Adrenal gland (tissue), 12 donors: ENCODE measurements around the gene KLHL7. TPM values are rescaled to one million over a fixed set of nuclear protein-coding genes. Genes with fewer than 3 reads are reported as not detected.
A peak's percentile ranks its signal among the peaks of the same experiment; 100 is the strongest.

Source experiments
- DNase-seq, 7 donors: peaks; one replicate each; pipeline ENCODE4 v3.0.0-alpha.2; 2019 to 2020
- H3K27ac ChIP-seq, 5 donors: fragments of 200-600 bp; sonication (generic) in 4 of 5; 1 replicate in 3 of 5; 2 replicates in 2 of 5; pipeline versions ENCODE4 v1.5.1 to v1.8.0; 2016 to 2020; ENCODE audit warnings: mild to moderate bottlenecking in 1 of 5
- H3K27me3 ChIP-seq: fragments of 200-600 bp; 2 replicates; pipeline ENCODE4 v1.8.0; 2021
- H3K36me3 ChIP-seq, 2 donors: fragments of 200-600 bp; replicated peaks in 1 of 2; 1 replicate in 1 of 2; 2 replicates in 1 of 2; pipeline versions ENCODE4 v1.5.1 to v1.8.0; 2018 to 2022
- H3K4me1 ChIP-seq, 2 donors: fragments of 200-600 bp; replicated peaks in 1 of 2; 1 replicate in 1 of 2; 2 replicates in 1 of 2; pipeline versions ENCODE4 v1.5.1 to v1.8.0; 2018 to 2021
- H3K4me3 ChIP-seq, 4 donors: fragments of 200-600 bp; sonication (generic) in 3 of 4; one replicate each; pipeline ENCODE4 v1.5.1; 2016 to 2018
- H3K9me3 ChIP-seq, 3 donors: fragments of 200-600 bp; sonication (generic) in 1 of 3; replicated peaks in 1 of 3; 1 replicate in 2 of 3; 2 replicates in 1 of 3; pipeline versions ENCODE4 v1.5.1 to v1.8.0; 2016 to 2021
- CTCF ChIP-seq, 6 experiments: fragments of 450-650 bp in 4 of 6; fragments of 200-600 bp in 2 of 6; sonication (generic) in 1 of 6; IDR thresholded peaks; 1 replicate in 5 of 6; 2 replicates in 1 of 6; pipeline versions ENCODE4 v1.5.1 to v1.8.0; 2016 to 2021; ENCODE audit warnings: antibody characterized with exemption in 6 of 6, mild to moderate bottlenecking in 2 of 6, moderate library complexity in 1 of 6
- POLR2A ChIP-seq, 2 donors: fragments of 450-650 bp; IDR thresholded peaks; one replicate each; pipeline ENCODE4 v1.6.1; 2017; ENCODE audit warnings: antibody characterized with exemption in 2 of 2, mild to moderate bottlenecking in 2 of 2, moderate library complexity in 1 of 2
- WGBS, 4 donors: extraction: QIAGEN DNeasy Blood & Tissue Kit in 2 of 4; methylation state at CpG; one replicate each; pipeline versions ENCODE4 v1.1.5 to v1.1.7; 2013 to 2017; 5-methylcytosine and 5-hydroxymethylcytosine counted together
- intact Hi-C, 2 donors: fragments of 100-400 bp; cut with DNase I; formaldehyde crosslinking; loops; one replicate each; pipeline versions ENCODE4 v1.14.1 to v1.15.0; 2022 to 2023
- polyA plus RNA-seq, 3 donors: library from polyadenylated mRNA; stranded (reverse); fragments of 200-250 nt in 2 of 3; fragments of 350-450 nt in 1 of 3; fragmentation: Illumina TruSeq in 1 of 3; extraction: RNeasy Lipid Tissue Mini Kit (QIAGEN cat#74804) in 1 of 3; gene quantifications; one replicate each; pipeline ENCODE4 v1.2.3, GENCODE V29; 2013 to 2014
- total RNA-seq, 9 donors: library from RNA; depleted of rRNA in 4 of 9; stranded (reverse); fragments of >200 nt in 4 of 9; fragments of 120-200 nt in 1 of 9; fragmentation: NEBNext Ultra II Directional in 1 of 9; extraction: Animal tissue kit (Norgen Biotek cat#: 25700) in 1 of 9; gene quantifications; one replicate each; pipeline versions ENCODE4 v1.1.0 to v1.2.4, GENCODE V29; 2013 to 2023
- donor health status: healthy with polysubstance abuse.
- donor health status: Bipolar disorder and iron deficiency.
- donor health status: DM: yes; HTN: yes; CAD: no.
- donor health status: DM: no; HTN: no; CAD: no.
- donor health status: DM: no; HTN: no; CAD: no.
- donor health status: DM: yes; HTN: yes; CAD: no.

The KLHL7 gene
- total and polyA plus RNA-seq, 12 donors = 13.5 to 74.9 (median 41.9) TPM

GRCh38 chr7:23098460-23098859 is 7.1 kb upstream of the KLHL7 start:
- H3K27me3 ChIP-seq = no peaks in the 10 kb centered on the region
- WGBS, 4 donors = 80 to 86% (median 84%) methylated on average over 2 of the region's 2 CpGs
- no peaks in the 10 kb centered on the region for H3K9me3 ChIP-seq
- no peaks in the 10 kb centered on the region for H3K36me3 ChIP-seq
- no peaks in the 10 kb centered on the region for H3K4me1 ChIP-seq
- DNase-seq = no peak
- H3K27ac ChIP-seq = no peak overlapping the region
- H3K4me3 ChIP-seq = no peak overlapping the region
- TF ChIP-seq POLR2A (IDR thresholded peaks at IDR 0.05) (no peak), CTCF (IDR thresholded peaks at IDR 0.05) (no peak)
- intact Hi-C loops = no loop called here

GRCh38 chr7:23100697-23101096 is 4.9 kb upstream of the KLHL7 start:
- H3K27me3 ChIP-seq = no peaks in the 10 kb centered on the region
- H3K27ac ChIP-seq = no peak overlapping the region
- H3K4me1 ChIP-seq = no peaks in the 10 kb centered on the region
- H3K9me3 ChIP-seq = no peaks in the 10 kb centered on the region
- 59 to 68% (median 64%) methylated on average over 2 of the region's 2 CpGs for WGBS, 4 donors
- TF ChIP-seq POLR2A (IDR thresholded peaks at IDR 0.05) (no peak), CTCF (IDR thresholded peaks at IDR 0.05) (no peak)
- no peak overlapping the region for H3K4me3 ChIP-seq
- intact Hi-C loops = loop anchor here in 1 of 2 donors (10.0 kb wide), 1 partner anchor 84 kb away; the partner anchor contains the start of gene NUP42
- no peak for DNase-seq
- no peaks in the 10 kb centered on the region for H3K36me3 ChIP-seq

- H3K4me1 ChIP-seq = peaks cover 16 to 34% of the 10 kb centered on the region in 2 donors
- H3K36me3 ChIP-seq = no peaks in the 10 kb centered on the region
- H3K27me3 ChIP-seq = no peaks in the 10 kb centered on the region
- peak overlapping the region in 4 of 5 donors; percentile 84 to 96 (median 94) for H3K27ac ChIP-seq
- DNase-seq = no peak
- TF ChIP-seq POLR2A (IDR thresholded peaks at IDR 0.05) = no peak
- TF ChIP-seq CTCF (IDR thresholded peaks at IDR 0.05) = no peak
- 0 to 1% (median 1%) methylated on average over 19 of the region's 19 CpGs for WGBS, 4 donors
- H3K4me3 ChIP-seq = peak overlapping the region in 2 of 4 donors; percentile 84 to 91
- H3K9me3 ChIP-seq = no peaks in the 10 kb centered on the region
- intact Hi-C loops = loop anchor here (5.0 to 10.0 kb wide), 2 partner anchors 77 to 80 kb away; partner anchors contain the start of gene NUP42 (in 2 of the 2)
Observed at GRCh38 chr7:23105086-23105643, 420 bp upstream of the KLHL7 start.

- 0 to 1% (median 1%) methylated on average over 24 to 46 of the region's 46 CpGs for WGBS, 4 donors
- peak; percentile 50 to 81 (median 71) for DNase-seq
- intact Hi-C loops = loop anchor here (5.0 to 10.0 kb wide), 2 partner anchors 76 to 79 kb away; partner anchors contain the start of gene NUP42 (in 2 of the 2)
- TF ChIP-seq POLR2A (IDR thresholded peaks at IDR 0.05) = no peak
- peak in 3 of 6 experiments; percentile 18 to 41 (median 27) for TF ChIP-seq CTCF (IDR thresholded peaks at IDR 0.05)
- Histone ChIP-seq H3K9me3 (no peaks in the 10 kb centered on the region), H3K27ac (peak overlapping the region; percentile 51 to 96 (median 93)), H3K36me3 (no peaks in the 10 kb centered on the region), H3K4me3 (peak overlapping the region; percentile 8 to 91 (median 52)), H3K4me1 (peaks cover 16 to 37% of the 10 kb centered on the region in 2 donors), H3K27me3 (no peaks in the 10 kb centered on the region)
Observed at GRCh38 chr7:23106057-23106822, 655 bp downstream of the KLHL7 start.
